ENCODE measurements around the gene ACIN1.

The ACIN1 gene

DNA sequence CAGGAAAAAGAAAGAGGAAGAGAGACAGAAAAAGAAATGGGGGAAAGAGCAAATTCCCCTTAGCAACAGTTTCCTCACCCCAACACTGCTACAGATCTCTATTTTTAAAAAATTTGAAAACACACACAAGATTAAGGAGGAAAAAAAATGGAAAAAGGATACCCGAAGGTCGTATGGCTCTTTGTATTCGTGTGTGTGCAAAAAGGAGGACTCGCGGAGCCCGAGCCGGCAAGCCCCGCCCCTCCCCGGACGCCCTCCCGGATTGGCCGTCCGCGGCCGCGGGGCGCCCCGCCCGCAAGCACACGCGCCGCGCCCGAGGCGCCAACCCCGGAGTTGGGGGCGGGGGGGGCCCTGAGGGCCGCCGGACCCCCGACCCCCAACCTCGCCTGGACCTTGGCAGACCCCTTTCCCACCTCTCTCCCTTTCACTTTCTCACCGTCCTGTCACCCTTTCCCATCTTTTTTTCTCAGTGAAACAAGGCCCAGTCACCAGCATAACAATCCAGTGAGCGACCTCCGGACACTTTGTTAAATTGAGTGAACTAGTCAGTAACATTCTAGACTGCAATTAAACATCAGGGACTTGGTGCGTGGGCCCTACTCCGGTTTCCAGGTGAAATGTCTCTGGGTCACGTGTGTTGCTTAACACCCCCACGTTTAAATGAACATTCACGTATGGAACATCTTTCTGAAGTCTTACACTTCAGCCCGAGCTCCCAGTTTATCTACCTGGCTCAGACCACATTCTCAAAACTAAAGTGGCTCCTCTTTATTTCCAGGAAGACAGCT, 84.8 kb downstream of the ACIN1 start, which contains the start of gene C14orf93:
C14orf93 (minus strand) TSS at position 205 of the 788 bp plus-strand sequence. CDS start 11,120 bp downstream, outside the sequence.
- DNase-seq (peak; percentile 64), ATAC-seq (replicated peaks) (peak; percentile 41 to 48)
- peak within 1 kb of the TSS; percentile 99 for H3K27ac Mint-ChIP-seq
- no peaks in the 10 kb centered on the region for H3K36me3 Mint-ChIP-seq
- H3K4me1 Mint-ChIP-seq = peaks cover 14 to 33% of the 10 kb centered on the region in 2 donors
- H3K9me3 Mint-ChIP-seq = peaks cover 0 to 2% of the 10 kb centered on the region in 2 donors
- H3K27me3 Mint-ChIP-seq = no peaks in the 10 kb centered on the region
- peak within 1 kb of the TSS; percentile 91 to 98 for H3K4me3 Mint-ChIP-seq

DNA sequence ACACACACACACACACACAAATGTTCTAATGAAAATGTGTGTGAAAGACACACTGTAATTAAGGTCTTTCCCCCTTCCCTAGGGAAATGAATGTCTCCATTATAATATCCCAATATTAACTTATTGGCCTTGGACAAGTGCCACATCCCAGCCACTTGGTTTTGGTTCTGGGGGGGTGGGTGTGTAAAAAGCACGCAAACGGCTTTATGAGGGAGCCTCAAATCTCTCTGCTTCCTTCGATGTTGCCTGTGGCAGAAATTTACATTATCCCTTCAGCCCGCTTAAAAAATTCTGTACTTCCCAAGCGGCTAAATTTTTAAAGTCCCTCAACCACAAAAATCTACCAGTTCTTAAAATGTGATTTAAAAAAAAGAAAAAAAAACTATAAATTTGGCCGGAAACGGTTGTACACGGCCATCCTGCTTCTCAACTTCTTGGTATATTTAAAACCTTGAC, 85.4 kb downstream of the ACIN1 start:
- peaks cover 14 to 38% of the 10 kb centered on the region in 2 donors for H3K4me1 Mint-ChIP-seq

DNA sequence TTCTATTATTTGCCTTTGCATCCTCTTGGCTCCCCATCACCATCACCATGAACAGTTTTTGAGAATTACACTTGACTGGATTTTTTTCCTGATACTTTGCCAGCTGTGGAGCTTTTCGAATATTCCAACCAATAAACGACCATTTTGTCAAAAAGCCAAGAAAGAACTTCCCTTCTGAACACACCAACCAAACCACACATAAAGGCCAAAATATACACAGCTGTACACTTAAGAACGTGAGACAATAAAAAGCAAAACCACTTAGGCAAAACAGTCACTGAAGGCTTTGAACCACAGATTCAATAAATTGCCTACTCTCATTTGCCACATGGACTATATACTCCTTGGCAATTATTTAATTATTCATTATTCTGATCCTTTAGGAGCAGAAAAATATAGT, 86.1 kb downstream of the ACIN1 start:
- peaks cover 0 to 2% of the 10 kb centered on the region in 2 donors for H3K9me3 Mint-ChIP-seq
- peak overlapping the region; percentile 91 to 98 for H3K4me3 Mint-ChIP-seq
- peaks cover 14 to 38% of the 10 kb centered on the region in 2 donors for H3K4me1 Mint-ChIP-seq
- no peak for DNase-seq
- H3K27ac Mint-ChIP-seq = peak overlapping the region; percentile 26
- ATAC-seq (replicated peaks) = no peak
- no peaks in the 10 kb centered on the region for H3K36me3 Mint-ChIP-seq
- no peaks in the 10 kb centered on the region for H3K27me3 Mint-ChIP-seq

More for the DNA sequence above, 85.4 kb downstream of the ACIN1 start:
- no peak for ATAC-seq (replicated peaks)
- no peaks in the 10 kb centered on the region for H3K36me3 Mint-ChIP-seq
- peak overlapping the region; percentile 91 to 98 for H3K4me3 Mint-ChIP-seq
- H3K27ac Mint-ChIP-seq = peak overlapping the region; percentile 99
- peaks cover 0 to 2% of the 10 kb centered on the region in 2 donors for H3K9me3 Mint-ChIP-seq
- no peaks in the 10 kb centered on the region for H3K27me3 Mint-ChIP-seq
- no peak for DNase-seq
